ENCODE data around the gene PEX26. TPM values are rescaled to one million over a fixed set of nuclear protein-coding genes. Genes with fewer than 3 reads are reported as not detected.

The PEX26 gene
- total and polyA plus RNA-seq, 4 donors, result 16.9 to 36.9 (median 19.5) TPM

DNA sequence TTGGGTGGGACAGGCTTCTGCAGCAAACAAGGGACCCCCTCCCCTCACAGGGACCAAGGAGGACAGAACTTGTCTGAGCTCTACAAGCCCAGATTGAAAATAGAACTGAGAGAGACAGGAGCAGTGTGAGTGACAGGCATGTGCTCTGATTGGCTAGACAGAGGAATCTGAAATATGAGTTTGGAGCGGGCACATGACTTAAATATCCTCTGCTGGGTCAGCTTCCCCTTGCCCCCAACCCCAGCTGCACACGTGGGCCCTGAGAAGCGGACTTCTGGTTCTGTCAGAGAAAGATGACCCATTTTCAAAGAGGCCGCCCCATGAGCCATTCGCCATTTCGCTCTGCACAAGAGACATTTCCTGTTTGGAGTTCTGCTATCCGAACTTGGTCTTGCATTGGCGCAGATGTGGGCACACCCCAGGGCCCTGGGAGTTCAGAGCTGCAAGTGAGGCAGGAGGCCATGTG lies 38.1 kb downstream of the PEX26 start:
- Histone ChIP-seq H3K27ac (ENCODE audit: low read depth in 1 of 2, low read length in 1 of 2) (peak overlapping the region in 1 of 2 donors; percentile 27), H3K27me3 (ENCODE audit: control insufficient read depth in 3 of 3, insufficient read depth in 3 of 3, low read length in 2 of 3) (peaks cover 0 to 17% (median 8%) of the 10 kb centered on the region in 3 donors), H3K9ac (ENCODE audit: insufficient read depth in 1 of 2, low read length in 2 of 2) (no peak overlapping the region), H3K4me3 (no peak overlapping the region), H3K9me3 (ENCODE audit: control insufficient read depth in 4 of 4, insufficient read depth in 3 of 4, low read length in 3 of 4) (no peaks in the 10 kb centered on the region), H3K36me3 (ENCODE audit: control insufficient read depth in 4 of 4, insufficient read depth in 4 of 4, low read length in 4 of 4) (no peaks in the 10 kb centered on the region), H3K4me1 (ENCODE audit: control insufficient read depth in 5 of 5, insufficient read depth in 5 of 5, low read length in 5 of 5) (peaks cover 0 to 9% (median 3%) of the 10 kb centered on the region in 5 donors)
- TF ChIP-seq, protein P1, sequence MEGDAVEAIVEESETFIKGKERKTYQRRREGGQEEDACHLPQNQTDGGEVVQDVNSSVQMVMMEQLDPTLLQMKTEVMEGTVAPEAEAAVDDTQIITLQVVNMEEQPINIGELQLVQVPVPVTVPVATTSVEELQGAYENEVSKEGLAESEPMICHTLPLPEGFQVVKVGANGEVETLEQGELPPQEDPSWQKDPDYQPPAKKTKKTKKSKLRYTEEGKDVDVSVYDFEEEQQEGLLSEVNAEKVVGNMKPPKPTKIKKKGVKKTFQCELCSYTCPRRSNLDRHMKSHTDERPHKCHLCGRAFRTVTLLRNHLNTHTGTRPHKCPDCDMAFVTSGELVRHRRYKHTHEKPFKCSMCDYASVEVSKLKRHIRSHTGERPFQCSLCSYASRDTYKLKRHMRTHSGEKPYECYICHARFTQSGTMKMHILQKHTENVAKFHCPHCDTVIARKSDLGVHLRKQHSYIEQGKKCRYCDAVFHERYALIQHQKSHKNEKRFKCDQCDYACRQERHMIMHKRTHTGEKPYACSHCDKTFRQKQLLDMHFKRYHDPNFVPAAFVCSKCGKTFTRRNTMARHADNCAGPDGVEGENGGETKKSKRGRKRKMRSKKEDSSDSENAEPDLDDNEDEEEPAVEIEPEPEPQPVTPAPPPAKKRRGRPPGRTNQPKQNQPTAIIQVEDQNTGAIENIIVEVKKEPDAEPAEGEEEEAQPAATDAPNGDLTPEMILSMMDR (IDR thresholded peaks at IDR 0.05; ENCODE audit: control extremely low read depth, extremely low read depth), result no peak
- ATAC-seq (ENCODE audit: insufficient read depth, low FRiP score) (no peak), DNase-seq (no peak)
- WGBS, 2 donors, result 56 to 66% methylated on average over 8 of the region's 8 CpGs

GRCh38 chr22:18116634-18117033 lies 38.8 kb downstream of the PEX26 start:
- Histone ChIP-seq H3K4me3 (no peak overlapping the region), H3K27me3 (ENCODE audit: control insufficient read depth in 3 of 3, insufficient read depth in 3 of 3, low read length in 2 of 3) (peaks cover 0 to 11% (median 5%) of the 10 kb centered on the region in 3 donors), H3K9ac (ENCODE audit: insufficient read depth in 1 of 2, low read length in 2 of 2) (no peak overlapping the region), H3K9me3 (ENCODE audit: control insufficient read depth in 4 of 4, insufficient read depth in 3 of 4, low read length in 3 of 4) (no peaks in the 10 kb centered on the region), H3K27ac (ENCODE audit: low read depth in 1 of 2, low read length in 1 of 2) (peak overlapping the region in 1 of 2 donors; percentile 27), H3K36me3 (ENCODE audit: control insufficient read depth in 4 of 4, insufficient read depth in 4 of 4, low read length in 4 of 4) (peaks cover 0 to under 1% (median 0%) of the 10 kb centered on the region in 4 donors), H3K4me1 (ENCODE audit: control insufficient read depth in 5 of 5, insufficient read depth in 5 of 5, low read length in 5 of 5) (peaks cover 0 to 6% (median 0%) of the 10 kb centered on the region in 5 donors)
- ATAC-seq (ENCODE audit: insufficient read depth, low FRiP score), result no peak
- DNase-seq, result no peak
- WGBS, 2 donors, result 90 to 98% methylated on average over 15 of the region's 15 CpGs
- TF ChIP-seq, protein P1 (IDR thresholded peaks at IDR 0.05; ENCODE audit: control extremely low read depth, extremely low read depth), result no peak

GRCh38 chr22:18118345-18118915 lies 40.6 kb downstream of the PEX26 start:
- TF ChIP-seq, protein P1 (IDR thresholded peaks at IDR 0.05; ENCODE audit: control extremely low read depth, extremely low read depth), result no peak
- Histone ChIP-seq H3K27me3 (ENCODE audit: control insufficient read depth in 3 of 3, insufficient read depth in 3 of 3, low read length in 2 of 3) (no peaks in the 10 kb centered on the region), H3K4me1 (ENCODE audit: control insufficient read depth in 5 of 5, insufficient read depth in 5 of 5, low read length in 5 of 5) (peaks cover 0 to 6% (median 0%) of the 10 kb centered on the region in 5 donors), H3K27ac (ENCODE audit: low read depth in 1 of 2, low read length in 1 of 2) (no peak overlapping the region), H3K4me3 (no peak overlapping the region), H3K36me3 (ENCODE audit: control insufficient read depth in 4 of 4, insufficient read depth in 4 of 4, low read length in 4 of 4) (peaks cover 0 to 2% (median 0%) of the 10 kb centered on the region in 4 donors), H3K9ac (ENCODE audit: insufficient read depth in 1 of 2, low read length in 2 of 2) (no peak overlapping the region), H3K9me3 (ENCODE audit: control insufficient read depth in 4 of 4, insufficient read depth in 3 of 4, low read length in 3 of 4) (no peaks in the 10 kb centered on the region)
- DNase-seq (no peak), ATAC-seq (ENCODE audit: insufficient read depth, low FRiP score) (no peak)
- WGBS, 2 donors, result 93 to 94% methylated on average over 9 of the region's 9 CpGs
